ENCODE measurements around the gene NOL6.

DNA sequence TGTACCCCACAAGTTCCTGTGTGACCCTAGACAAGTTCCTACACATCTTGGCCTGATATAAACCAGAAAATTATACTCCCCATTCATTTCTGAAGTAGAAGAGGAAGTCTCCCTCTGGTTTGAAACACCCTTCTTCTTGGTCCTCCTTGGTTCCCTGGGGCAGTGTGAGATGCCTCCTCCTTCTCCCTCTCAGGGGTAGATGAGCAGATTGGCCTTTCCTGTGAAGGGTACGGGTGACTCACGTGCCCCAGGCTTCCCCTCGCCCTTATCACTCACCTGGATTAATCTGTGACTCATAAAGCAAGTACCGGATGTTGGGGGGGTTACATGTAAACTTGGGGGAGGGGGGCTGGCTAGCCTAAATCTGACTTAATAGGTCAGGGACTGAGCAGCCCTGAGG is 15.3 kb downstream of the NOL6 start:
- no peak for TF ChIP-seq RNF2 (conservative IDR thresholded peaks at IDR 0.05; ENCODE audit: low read depth)
- TF ChIP-seq, protein P1, sequence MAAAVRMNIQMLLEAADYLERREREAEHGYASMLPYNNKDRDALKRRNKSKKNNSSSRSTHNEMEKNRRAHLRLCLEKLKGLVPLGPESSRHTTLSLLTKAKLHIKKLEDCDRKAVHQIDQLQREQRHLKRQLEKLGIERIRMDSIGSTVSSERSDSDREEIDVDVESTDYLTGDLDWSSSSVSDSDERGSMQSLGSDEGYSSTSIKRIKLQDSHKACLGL (CRISPR knock-in tag; IDR thresholded peaks at IDR 0.05) = no peak
- no peak for TF ChIP-seq ZNF709 (CRISPR knock-in tag; IDR thresholded peaks at IDR 0.05)
- TF ChIP-seq, protein P2, sequence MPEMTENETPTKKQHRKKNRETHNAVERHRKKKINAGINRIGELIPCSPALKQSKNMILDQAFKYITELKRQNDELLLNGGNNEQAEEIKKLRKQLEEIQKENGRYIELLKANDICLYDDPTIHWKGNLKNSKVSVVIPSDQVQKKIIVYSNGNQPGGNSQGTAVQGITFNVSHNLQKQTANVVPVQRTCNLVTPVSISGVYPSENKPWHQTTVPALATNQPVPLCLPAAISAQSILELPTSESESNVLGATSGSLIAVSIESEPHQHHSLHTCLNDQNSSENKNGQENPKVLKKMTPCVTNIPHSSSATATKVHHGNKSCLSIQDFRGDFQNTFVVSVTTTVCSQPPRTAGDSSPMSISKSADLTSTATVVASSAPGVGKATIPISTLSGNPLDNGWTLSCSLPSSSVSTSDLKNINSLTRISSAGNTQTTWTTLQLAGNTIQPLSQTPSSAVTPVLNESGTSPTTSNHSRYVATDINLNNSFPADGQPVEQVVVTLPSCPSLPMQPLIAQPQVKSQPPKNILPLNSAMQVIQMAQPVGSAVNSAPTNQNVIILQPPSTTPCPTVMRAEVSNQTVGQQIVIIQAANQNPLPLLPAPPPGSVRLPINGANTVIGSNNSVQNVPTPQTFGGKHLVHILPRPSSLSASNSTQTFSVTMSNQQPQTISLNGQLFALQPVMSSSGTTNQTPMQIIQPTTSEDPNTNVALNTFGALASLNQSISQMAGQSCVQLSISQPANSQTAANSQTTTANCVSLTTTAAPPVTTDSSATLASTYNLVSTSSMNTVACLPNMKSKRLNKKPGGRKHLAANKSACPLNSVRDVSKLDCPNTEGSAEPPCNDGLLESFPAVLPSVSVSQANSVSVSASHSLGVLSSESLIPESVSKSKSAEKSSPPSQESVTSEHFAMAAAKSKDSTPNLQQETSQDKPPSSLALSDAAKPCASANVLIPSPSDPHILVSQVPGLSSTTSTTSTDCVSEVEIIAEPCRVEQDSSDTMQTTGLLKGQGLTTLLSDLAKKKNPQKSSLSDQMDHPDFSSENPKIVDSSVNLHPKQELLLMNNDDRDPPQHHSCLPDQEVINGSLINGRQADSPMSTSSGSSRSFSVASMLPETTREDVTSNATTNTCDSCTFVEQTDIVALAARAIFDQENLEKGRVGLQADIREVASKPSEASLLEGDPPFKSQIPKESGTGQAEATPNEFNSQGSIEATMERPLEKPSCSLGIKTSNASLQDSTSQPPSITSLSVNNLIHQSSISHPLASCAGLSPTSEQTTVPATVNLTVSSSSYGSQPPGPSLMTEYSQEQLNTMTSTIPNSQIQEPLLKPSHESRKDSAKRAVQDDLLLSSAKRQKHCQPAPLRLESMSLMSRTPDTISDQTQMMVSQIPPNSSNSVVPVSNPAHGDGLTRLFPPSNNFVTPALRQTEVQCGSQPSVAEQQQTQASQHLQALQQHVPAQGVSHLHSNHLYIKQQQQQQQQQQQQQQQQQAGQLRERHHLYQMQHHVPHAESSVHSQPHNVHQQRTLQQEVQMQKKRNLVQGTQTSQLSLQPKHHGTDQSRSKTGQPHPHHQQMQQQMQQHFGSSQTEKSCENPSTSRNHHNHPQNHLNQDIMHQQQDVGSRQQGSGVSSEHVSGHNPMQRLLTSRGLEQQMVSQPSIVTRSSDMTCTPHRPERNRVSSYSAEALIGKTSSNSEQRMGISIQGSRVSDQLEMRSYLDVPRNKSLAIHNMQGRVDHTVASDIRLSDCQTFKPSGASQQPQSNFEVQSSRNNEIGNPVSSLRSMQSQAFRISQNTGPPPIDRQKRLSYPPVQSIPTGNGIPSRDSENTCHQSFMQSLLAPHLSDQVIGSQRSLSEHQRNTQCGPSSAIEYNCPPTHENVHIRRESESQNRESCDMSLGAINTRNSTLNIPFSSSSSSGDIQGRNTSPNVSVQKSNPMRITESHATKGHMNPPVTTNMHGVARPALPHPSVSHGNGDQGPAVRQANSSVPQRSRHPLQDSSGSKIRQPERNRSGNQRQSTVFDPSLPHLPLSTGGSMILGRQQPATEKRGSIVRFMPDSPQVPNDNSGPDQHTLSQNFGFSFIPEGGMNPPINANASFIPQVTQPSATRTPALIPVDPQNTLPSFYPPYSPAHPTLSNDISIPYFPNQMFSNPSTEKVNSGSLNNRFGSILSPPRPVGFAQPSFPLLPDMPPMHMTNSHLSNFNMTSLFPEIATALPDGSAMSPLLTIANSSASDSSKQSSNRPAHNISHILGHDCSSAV (CRISPR knock-in tag; IDR thresholded peaks at IDR 0.05; ENCODE audit: borderline replicate concordance) = no peak

Data from HepG2 (cell line).